ENCODE data around the gene PRR14L.
"Not testable (repeated sequence)": the region's sequence is repeated elsewhere in the genome, so short reads cannot be mapped to it uniquely, and the experiment has no call there.

The PRR14L gene

DNA sequence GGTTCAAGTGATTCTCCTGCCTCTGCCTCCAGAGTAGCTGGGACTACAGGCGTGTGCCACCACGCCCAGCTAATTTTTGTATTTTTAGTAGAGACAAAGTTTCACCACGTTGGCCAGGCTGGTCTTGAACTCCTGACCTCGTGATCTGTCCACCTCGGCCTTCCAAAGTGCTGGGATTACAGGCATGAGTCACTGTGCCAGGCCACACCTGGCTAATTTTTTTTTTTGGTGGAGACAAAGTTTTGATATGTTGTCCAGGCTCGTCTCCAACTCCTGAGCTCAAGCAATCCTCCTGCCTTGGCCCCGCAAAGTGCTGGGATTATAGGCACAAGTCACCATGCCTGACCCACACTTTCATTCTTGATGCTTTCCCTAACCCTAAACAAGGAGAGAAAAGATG, 9.6 kb downstream of the PRR14L start:
- not testable (repeated sequence) for DNase-seq (ENCODE audit: low spot score)

DNA sequence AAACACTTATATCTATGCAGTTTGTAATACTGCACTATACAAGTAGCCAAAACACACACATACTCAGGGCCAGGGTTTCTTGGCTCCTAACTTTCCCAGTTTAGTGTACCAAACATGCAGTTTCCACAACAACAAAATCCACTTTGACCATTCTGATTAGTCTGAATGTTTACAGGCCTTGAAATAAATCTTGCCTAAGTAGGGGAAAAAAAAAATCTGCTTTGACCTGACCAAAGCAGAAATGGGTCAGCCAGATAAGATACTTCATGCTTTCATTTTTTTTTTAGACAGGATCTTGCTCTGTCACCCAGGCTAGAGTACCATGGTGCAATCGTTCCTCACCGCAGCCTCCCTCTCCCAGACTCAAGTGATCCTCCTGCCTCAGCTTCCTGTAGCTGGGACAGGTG, 10.1 kb downstream of the PRR14L start:
- DNase-seq (ENCODE audit: low spot score) = no peak

GRCh38 chr22:31738566-31738965, 11.4 kb downstream of the PRR14L start:
- DNase-seq (ENCODE audit: low spot score) = no peak

DNA sequence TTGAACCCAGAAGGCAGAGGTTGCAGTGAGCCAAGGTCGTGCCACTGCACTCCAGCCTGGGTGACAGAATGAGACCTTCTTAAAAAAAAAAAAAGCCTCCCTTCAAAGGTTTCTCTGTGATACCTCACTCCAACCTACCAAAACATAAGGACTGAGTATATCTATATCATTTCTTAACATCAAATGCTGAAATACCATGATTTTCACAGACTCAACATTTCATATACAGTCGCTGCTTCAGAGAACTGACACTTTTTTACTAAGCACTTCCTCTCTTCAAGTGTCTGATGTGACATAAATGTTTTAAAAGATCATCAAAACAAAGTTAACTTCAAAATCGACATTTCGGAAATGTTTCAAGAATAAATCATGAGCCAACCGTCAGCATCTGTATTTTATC, 12.0 kb downstream of the PRR14L start:
- DNase-seq (ENCODE audit: low spot score) = no peak

DNA sequence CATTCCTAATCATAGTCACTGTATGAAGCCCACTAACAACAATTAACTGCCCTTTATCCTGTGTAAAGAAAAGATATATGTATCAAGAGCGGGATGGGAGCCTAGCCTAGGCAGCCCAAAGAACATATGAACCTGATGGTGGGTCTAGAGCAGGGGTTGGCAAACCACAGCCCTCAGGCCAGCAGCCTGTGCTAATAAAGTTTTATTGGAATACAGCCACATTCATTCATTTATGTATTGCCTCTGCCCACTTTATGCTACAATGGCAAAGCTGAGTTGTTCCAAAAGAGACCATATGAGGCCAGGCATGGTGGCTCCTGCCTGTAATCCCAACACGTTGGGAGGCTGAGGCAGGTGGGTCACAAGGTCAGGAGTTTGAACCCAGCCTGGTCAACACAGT, 13.5 kb downstream of the PRR14L start:
- DNase-seq (ENCODE audit: low spot score) = no peak

DNA sequence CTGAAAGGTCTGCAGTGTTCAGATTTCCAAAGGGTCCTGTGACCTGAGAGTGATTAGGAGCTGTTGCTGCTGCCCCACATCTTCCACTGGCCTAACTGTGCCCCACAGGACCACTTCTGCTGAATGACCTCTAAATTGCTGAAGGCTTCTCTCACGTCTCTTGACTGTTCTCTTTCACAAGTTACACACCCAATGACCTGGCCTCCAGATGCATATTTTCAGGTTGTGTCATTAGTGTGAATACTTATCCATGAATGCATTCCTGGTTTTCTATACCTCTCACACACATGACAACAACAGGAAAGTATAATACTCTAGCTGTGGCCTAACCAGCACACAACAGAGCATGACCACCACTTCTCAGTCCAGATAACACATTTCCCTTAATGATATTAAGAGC, 15.4 kb downstream of the PRR14L start:
- DNase-seq (ENCODE audit: low spot score) = no peak

GRCh38 chr22:31733580-31734079, 16.3 kb downstream of the PRR14L start:
- no peak for DNase-seq (ENCODE audit: low spot score)

DNA sequence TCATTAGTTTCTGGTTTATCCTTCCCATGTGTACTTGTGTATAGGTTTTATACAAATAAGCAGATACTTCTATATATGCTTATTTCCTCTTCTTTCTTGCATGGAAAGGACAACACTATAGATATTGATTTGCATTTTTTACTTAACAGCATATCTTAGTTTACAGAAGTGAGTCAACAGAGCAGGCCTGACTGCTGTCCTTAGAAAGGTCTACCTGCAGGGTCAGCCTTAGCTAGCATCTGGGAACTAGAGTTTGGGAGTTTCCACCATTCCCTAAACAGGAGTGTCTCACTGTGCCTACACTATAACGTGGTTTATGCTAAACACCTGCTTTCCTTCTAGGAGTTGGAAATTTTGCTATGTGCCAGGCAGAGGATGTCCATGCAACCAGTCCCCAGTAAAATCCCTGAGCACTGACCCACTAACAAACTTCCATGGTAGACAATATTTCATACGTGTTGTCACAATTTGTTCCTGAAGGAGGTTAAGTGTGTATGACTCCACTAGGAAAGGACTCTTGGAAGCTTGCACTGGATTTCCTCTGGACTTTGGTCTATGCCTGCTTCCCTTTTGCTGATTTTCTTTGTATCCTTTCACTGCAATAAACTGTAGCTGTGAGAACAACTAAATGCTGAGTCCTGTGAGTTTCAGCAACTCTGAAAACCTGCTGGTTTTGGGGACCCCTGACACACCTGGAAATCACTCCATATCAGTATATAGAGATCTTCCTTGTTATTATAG, 17.7 kb downstream of the PRR14L start:
- DNase-seq (ENCODE audit: low spot score) = no peak

DNA sequence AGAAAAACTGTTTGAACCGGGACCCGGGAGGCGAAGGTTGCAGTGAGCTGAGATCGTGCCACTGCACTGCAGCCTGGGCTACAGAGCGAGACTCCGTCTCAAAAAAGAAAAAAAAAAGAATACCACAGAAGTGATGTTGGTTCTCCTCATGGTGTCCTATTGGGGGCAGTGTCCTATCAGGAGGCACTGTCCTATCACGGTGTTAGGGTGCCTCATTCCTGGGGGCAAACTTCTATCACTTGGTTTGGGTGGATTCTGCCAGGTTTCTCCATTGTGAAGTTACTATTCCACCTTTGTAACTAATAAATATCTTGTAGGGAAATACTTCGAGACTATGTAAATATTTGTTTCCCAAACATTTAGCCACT, 19.6 kb downstream of the PRR14L start:
- DNase-seq (ENCODE audit: low spot score) = no peak

DNA sequence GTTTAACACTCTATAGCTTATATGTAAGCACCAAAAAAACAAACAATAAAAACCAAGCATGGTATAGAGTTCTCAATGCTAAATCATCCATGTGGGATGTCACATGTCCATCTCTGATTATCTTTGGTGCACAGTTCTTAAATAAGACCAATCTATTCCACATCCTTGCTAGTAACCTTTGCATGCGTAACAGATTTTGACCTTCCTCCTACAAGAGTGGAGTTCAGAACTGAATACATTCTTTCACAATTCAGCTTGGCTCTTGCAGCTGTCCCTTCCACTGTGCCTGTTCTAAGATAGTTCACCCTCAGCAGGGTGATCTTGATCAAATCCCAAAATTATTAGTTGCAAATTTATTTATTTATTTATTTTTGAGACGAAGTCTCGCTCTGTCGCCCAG, 21.1 kb downstream of the PRR14L start:
- no peak for DNase-seq (ENCODE audit: low spot score)

DNA sequence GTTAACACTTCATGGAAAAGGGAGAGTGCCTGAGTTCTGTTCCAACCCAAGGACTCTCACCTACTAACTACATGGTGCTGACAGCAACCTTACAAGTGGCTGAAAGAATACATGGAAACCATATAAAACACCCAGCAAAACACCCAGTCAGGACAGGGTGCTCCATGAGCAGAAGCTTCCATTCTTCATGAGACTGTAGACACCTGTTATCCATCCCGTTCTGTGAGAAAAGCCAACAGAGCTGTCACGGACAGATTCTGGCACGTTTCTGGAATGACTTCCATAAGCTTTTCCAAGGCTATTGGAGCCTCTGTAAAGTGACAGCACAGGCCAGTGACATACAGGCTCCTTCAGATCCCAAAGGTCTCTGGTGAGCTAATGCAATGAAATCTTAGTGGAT, 23.2 kb downstream of the PRR14L start:
- DNase-seq (ENCODE audit: low spot score) = no peak

GRCh38 chr22:31723723-31724122, 26.2 kb downstream of the PRR14L start:
- no peak for DNase-seq (ENCODE audit: low spot score)

- no peak for DNase-seq (ENCODE audit: low spot score)
Measured at GRCh38 chr22:31719850-31720471, 30.0 kb downstream of the PRR14L start.

GRCh38 chr22:31715147-31715778, 34.7 kb downstream of the PRR14L start:
- DNase-seq (ENCODE audit: low spot score) = no peak

GRCh38 chr22:31711226-31711625, 38.7 kb downstream of the PRR14L start:
- not testable (repeated sequence) for DNase-seq (ENCODE audit: low spot score)

DNA sequence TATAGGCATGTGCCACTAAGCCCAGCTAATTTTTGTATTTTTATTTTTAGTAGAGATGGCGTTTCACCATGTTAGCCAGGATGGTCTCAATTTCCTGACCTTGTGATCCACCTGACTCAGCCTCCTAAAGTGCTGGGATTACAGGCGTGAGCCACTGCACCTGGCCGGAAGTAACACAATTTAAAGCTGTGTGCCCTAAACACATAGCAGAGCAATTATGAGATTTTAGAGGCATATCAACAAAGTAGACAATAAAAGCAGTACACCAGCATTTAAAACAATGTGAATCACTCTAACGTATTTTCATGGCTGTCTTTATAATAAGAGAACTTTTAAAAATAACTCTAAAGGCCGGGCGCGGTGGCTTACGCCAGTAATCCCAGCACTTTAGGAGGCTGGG, 42.4 kb downstream of the PRR14L start:
- no peak for DNase-seq (ENCODE audit: low spot score)

- no peak for DNase-seq (ENCODE audit: low spot score)
Measured at GRCh38 chr22:31695423-31695822, 54.5 kb downstream of the PRR14L start.

DNA sequence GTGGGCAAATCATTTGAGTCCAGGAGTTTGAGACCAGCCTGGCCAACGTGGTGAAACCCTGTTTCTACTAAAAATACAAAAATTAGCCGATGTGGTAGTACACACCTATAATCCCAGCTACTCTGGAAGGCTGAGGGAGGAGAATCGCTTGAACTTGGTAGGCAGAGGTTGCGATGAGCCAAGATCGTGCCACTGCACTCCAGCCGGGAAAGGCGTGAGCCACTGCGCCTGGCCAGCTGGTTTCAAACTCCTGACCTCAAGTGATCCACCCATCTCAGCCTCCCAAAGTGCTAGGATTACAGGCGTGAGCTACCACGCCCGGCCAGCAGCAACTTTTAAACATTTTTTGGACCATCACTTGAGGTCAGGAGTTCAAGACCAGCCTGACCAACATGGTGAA, 55.9 kb downstream of the PRR14L start:
- DNase-seq (ENCODE audit: low spot score) = not testable (repeated sequence)

GRCh38 chr22:31692186-31692886, 57.6 kb downstream of the PRR14L start:
- DNase-seq (ENCODE audit: low spot score) = peak; percentile 31

GRCh38 chr22:31691408-31691807, 58.5 kb downstream of the PRR14L start:
- no peak for DNase-seq (ENCODE audit: low spot score)

GRCh38 chr22:31683181-31684105, 66.5 kb downstream of the PRR14L start:
- no peak for DNase-seq (ENCODE audit: low spot score)

- DNase-seq (ENCODE audit: low spot score) = no peak
Measured at GRCh38 chr22:31682751-31683150, 67.2 kb downstream of the PRR14L start.
